SK-N-SH (cell line): ENCODE measurements around the gene MRPS23. TPM values are rescaled to one million over a fixed set of nuclear protein-coding genes. Genes with fewer than 3 reads are reported as not detected.

Source experiments
- GABPA ChIP-seq: IDR thresholded peaks from 2 replicates; pipeline ENCODE4 v1.4.0; 2012; ENCODE audit warnings: low read depth, mild to moderate bottlenecking
- polyA plus RNA-seq, 3 experiments: library from polyadenylated mRNA; depleted of rRNA; stranded (reverse); fragments of >200 nt; gene quantifications; 2 replicates each; pipeline ENCODE4 v1.2.3, GENCODE V29; 2012
- small RNA-seq, 7 experiments: library from RNA; depleted of rRNA; stranded (forward); fragments of <200 nt; gene quantifications; one replicate each; pipeline ENCODE3, GENCODE V24; 2012

MRPS23 gene
- polyA plus RNA-seq, 1 of the 3 experiments (the other 2 are of a cell fraction) = 105 TPM

- no peak for TF ChIP-seq GABPA
Observed at GRCh38 chr17:57785022-57785421, 64.8 kb downstream of the MRPS23 start (continued).

Small RNAs within 50 kb of the gene (small RNA-seq; reads per million reads assigned to genes)
- gene RN7SKP94 = 0 reads per million in 7 experiments

Other genes with a start within 250 kb of the MRPS23 start
- not detected in 2 replicates for gene CCDC182, start 104.7 kb downstream of the MRPS23 start, polyA plus RNA-seq (2012; rRNA removed)
- 50.3 and 58.9 TPM in 2 replicates for gene CUEDC1, start 105.4 kb upstream of the MRPS23 start, polyA plus RNA-seq (2012; rRNA removed)
- gene VEZF1, start 138.2 kb upstream of the MRPS23 start, polyA plus RNA-seq (2012; rRNA removed) = 35.1 and 43.0 TPM in 2 replicates
- gene SRSF1, start 157.2 kb upstream of the MRPS23 start, polyA plus RNA-seq (2012; rRNA removed) = 248 and 291 TPM in 2 replicates
- gene DYNLL2, start 233.4 kb upstream of the MRPS23 start, polyA plus RNA-seq (2012; rRNA removed) = 27.0 and 27.4 TPM in 2 replicates